ENCODE measurements around the gene SLC51B. TPM values are rescaled to one million over a fixed set of nuclear protein-coding genes. Genes with fewer than 3 reads are reported as not detected.

Gene SLC51B
- total RNA-seq, 2 donors from 2014 or later: not detected

DNA sequence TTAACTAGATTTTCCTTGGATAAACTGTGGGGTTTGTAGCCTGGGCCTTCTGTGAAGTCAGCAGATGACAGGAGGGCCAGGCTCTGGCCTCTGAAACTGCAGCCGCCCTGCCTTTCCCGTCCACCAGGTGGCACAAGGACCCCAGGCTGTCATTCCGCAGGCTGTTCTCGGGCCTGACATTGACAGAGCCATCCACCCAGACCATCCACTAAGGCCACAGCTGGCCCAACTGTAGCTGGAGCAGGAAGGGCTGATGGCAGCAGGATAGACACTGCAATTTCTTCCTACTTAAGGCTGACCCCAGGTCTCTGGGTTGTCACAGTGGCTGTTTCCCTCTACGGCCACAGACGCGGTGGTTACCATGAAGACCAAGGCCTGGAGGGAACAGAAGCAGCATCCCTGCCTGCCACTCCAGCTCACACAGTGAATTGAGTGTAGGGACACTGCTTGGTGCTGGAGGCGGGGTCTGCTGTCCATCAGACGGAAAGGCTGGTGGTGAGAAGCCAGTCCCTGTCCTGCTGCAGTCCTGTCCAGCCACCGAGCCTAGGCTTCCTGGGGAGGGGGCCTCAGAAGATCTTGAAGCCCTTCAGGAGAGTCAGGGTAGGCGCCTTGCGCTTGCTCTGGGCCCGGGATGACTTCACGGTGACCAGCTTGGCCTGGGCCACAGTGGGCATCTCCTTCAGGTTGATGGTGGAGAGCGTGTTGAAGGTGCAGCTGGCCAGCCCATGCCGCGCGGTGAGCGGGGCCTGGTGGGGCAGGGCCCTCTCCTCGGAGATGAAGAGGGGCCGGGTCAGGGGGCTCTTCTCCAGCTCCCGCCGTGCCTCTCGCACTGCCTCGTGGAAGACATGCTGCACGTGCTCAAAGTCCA lies 9.4 kb downstream of the SLC51B start:
- Mint-ChIP-seq H3K27ac (no peak overlapping the region), H3K4me1 (peaks cover 9% of the 10 kb centered on the region), H3K4me3 (no peak overlapping the region), H3K27me3 (no peaks in the 10 kb centered on the region), H3K9me3 (no peaks in the 10 kb centered on the region), H3K36me3 (ENCODE audit: low read depth) (no peaks in the 10 kb centered on the region)
- ATAC-seq (replicated peaks): peak; percentile 34

DNA sequence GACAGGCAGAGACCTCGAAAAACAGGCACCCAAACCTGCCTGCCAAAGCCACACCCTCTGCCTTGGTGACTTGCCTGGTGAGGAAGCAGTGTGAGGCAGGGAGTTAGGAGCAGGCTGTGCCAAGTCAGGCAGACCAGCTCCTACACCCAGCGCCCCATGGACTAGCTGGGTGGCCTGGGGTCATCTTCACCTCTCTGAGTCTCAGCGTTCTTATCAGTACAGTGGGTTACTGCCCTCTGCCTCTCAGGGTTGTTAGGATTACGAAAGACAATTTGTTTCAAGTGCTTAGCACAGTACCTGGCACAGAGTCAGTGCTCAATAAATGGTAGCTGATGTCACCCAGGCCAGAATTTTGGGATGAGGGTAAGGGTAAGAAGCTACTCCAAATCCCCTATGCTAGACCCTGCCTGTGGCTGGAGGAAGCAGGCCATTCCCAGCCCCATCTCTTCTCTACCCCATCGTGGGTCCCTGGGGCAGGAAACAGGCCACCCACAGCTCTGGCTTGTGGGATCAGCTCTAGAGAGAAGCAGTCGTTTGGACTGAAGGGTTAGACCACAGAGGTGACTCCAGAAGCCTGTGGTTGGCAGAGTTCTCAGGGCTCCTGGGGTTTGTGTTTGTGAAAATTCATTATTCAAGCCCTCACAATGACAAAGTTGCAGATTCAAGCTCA lies 10.1 kb downstream of the SLC51B start:
- Mint-ChIP-seq H3K4me1 (peaks cover 1% of the 10 kb centered on the region), H3K4me3 (no peak overlapping the region), H3K27ac (no peak overlapping the region), H3K27me3 (no peaks in the 10 kb centered on the region), H3K9me3 (no peaks in the 10 kb centered on the region), H3K36me3 (ENCODE audit: low read depth) (no peaks in the 10 kb centered on the region)
- ATAC-seq (replicated peaks): no peak

DNA sequence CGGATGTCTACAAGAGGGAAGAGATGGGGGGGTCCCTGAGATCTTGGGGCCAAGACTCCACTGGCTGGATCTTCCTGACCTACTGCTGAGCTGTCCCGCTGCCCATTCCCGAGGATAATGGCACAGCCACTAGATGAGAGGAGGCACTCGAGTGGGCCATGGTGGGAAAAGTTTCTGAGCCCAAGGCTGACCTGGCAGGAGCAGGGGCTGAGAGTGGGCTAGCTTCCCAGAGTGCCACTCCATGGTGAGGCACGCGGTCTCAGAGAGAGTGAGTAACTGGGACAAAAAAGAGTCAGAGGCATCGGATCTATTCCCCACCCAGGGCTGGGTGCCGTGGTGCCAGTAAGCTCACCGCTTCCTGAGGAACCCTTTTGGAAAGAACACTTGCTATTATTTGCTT lies 10.9 kb downstream of the SLC51B start:
- Mint-ChIP-seq H3K4me3 (no peak overlapping the region), H3K27ac (no peak overlapping the region), H3K9me3 (no peaks in the 10 kb centered on the region), H3K36me3 (ENCODE audit: low read depth) (no peaks in the 10 kb centered on the region), H3K27me3 (no peaks in the 10 kb centered on the region), H3K4me1 (no peaks in the 10 kb centered on the region)
- no peak for ATAC-seq (replicated peaks)

DNA sequence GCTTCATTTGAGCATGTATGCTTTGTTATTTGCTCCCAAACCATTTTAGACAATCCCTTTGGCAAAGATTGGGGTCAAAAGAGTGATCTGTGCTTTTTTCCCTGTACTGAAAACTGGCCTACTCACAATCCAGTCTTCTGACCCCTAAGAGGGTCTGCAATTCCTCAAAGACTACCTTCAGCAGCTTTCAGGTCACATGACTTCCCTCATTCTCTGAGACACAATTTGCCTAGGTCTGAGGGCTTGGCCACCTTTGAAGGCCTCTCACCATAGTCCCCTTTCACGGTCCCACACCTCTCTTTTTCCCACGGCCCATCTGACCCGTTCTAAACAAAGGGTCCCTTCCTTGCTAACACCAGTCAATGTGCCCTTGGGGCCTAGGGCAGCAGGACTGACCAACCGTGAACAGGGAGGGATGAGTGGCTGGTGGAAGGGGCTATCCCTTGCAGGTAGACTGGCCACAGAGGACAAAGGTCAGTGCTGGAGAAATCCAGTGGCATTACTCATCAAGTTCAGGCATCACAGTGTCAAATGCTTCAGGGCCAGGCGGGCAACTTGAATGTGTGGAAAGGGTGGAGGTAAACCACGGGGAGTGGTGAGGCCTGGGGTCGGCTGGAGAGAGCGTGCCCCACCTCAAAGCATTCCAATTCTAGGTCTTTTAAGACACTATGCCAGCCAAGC lies 11.8 kb downstream of the SLC51B start:
- Mint-ChIP-seq H3K36me3 (ENCODE audit: low read depth) (no peaks in the 10 kb centered on the region), H3K9me3 (no peaks in the 10 kb centered on the region), H3K4me1 (no peaks in the 10 kb centered on the region), H3K4me3 (no peak overlapping the region), H3K27ac (no peak overlapping the region), H3K27me3 (no peaks in the 10 kb centered on the region)
- ATAC-seq (replicated peaks): no peak

DNA sequence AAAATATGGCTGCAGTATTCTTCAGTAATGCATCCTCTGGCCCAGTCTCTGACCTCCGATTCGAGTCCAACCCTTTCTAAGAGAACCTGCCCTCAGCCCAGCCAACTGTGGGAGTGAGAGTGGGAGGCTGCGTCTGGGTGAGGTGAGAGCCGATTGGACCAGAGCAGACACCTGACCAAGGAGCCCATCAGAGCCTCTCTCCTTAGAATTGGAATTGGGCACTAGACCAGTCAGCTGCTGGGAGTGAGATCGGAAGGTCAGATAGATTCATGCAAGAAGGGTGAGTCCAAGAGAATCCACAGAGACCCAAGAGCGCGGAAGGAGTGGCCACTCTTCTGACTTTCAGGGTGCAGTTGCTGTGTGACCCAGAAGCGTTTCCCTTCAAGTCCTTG lies 12.4 kb downstream of the SLC51B start:
- no peak overlapping the region for H3K4me3 Mint-ChIP-seq
- H3K27me3 Mint-ChIP-seq: no peaks in the 10 kb centered on the region
- no peaks in the 10 kb centered on the region for H3K4me1 Mint-ChIP-seq
- no peaks in the 10 kb centered on the region for H3K9me3 Mint-ChIP-seq
- H3K36me3 Mint-ChIP-seq (ENCODE audit: low read depth): no peaks in the 10 kb centered on the region
- H3K27ac Mint-ChIP-seq: no peak overlapping the region
- ATAC-seq (replicated peaks): no peak

DNA sequence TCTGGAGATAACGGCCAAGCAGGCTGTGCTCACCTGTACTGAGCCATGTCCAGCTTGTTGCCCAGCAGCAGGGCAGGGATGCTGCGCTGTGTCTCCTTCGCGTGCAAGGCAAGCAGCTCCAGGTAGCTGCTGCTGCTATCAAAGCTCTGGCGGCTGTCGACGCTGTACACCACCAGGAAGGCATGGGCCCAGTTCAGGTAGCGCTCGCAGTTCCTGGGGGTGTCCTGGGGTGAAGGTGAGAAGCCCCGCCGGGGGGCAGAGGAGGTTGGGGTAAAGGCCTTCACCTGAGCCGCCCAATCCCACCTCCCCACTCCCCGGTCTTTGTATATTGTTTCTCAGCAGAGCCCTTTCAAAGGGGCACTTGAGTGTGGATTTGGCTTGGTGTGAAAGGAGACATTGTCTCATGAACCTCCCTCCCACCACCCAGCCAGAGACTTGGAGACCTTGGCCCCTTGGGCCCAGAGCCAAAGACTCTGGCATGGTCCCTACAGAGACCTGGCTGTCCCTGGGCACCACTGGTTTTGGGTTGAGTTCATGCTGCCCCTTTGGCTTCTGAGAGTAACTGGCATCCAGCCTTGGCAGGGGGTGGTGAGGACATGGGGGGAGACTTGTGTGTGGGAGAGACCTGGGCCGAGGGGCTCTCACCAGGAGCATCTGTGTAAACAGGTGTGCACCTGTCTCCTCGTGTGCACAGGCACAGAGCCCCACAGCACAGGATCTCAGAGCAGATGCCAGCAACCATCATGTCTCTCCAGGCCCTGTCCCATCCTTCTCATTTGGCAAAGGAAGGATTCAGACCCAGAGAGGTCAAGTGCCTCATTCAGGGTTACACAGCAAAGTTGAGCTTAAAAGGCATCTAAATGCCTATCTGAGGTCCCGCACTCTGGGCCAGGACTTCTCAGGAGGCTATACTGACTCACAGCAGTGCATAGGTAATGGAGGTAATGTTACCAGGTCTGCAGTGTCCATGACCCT lies 13.5 kb downstream of the SLC51B start:
- H3K9me3 Mint-ChIP-seq: no peaks in the 10 kb centered on the region
- ATAC-seq (replicated peaks): no peak
- H3K27me3 Mint-ChIP-seq: peaks cover 3% of the 10 kb centered on the region
- no peaks in the 10 kb centered on the region for H3K36me3 Mint-ChIP-seq (ENCODE audit: low read depth)
- H3K27ac Mint-ChIP-seq: no peak overlapping the region
- no peaks in the 10 kb centered on the region for H3K4me1 Mint-ChIP-seq
- no peak overlapping the region for H3K4me3 Mint-ChIP-seq

DNA sequence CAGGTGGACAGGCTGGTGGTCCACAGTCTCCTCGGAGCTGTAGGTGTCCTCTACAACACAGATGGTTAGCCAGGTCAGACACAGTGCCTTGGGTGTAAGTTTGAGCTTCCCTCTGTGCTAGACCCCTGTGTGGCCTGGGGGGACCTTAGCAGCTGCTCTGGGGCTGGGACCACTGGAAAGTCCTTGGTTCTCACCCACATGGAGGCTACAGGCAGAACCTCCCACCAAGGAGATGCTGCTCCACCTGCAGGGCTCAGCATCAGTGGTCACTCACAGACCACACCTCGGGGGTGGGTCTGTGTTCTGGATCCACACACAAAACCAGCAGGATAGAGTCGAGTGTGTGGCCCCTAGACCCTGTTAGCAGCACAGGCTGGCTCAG lies 14.2 kb downstream of the SLC51B start:
- no peaks in the 10 kb centered on the region for H3K9me3 Mint-ChIP-seq
- ATAC-seq (replicated peaks): no peak
- no peaks in the 10 kb centered on the region for H3K36me3 Mint-ChIP-seq (ENCODE audit: low read depth)
- no peak overlapping the region for H3K27ac Mint-ChIP-seq
- H3K27me3 Mint-ChIP-seq: peaks cover 3% of the 10 kb centered on the region
- H3K4me1 Mint-ChIP-seq: no peaks in the 10 kb centered on the region
- no peak overlapping the region for H3K4me3 Mint-ChIP-seq

DNA sequence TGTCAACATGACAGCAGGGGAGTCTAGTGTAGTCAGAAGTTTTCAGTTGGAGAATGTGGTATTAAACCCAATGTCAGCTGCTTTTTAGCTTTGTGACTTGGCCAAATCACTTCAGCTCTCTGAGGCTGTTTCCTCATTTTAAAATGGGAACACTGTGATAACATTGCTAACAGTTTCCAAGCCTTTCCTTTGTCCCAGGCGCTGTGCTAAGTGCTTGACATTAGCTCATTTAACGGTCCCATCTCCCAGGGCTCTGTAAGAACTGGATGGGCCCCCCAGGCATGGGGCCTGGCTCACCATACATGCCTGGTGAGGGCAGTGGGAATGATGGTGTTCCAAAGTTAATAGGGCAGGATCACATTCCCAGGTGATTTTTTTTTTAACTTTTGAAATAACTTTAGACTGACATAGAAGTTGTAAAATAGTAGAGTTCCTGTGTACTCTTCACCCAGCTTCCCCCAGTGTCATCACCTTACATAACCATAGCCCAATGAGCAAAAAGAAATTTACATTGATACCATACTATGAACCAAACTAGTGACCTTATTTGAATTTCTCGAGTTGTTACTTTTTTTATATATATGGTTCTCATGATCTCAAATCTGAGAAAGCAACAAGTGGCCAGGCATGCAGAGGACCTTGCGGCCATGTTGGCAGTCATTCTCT lies 14.9 kb downstream of the SLC51B start:
- peaks cover 5% of the 10 kb centered on the region for H3K27me3 Mint-ChIP-seq
- no peak overlapping the region for H3K27ac Mint-ChIP-seq
- no peak overlapping the region for H3K4me3 Mint-ChIP-seq
- no peaks in the 10 kb centered on the region for H3K9me3 Mint-ChIP-seq
- no peaks in the 10 kb centered on the region for H3K4me1 Mint-ChIP-seq
- ATAC-seq (replicated peaks): no peak
- H3K36me3 Mint-ChIP-seq (ENCODE audit: low read depth): no peaks in the 10 kb centered on the region

DNA sequence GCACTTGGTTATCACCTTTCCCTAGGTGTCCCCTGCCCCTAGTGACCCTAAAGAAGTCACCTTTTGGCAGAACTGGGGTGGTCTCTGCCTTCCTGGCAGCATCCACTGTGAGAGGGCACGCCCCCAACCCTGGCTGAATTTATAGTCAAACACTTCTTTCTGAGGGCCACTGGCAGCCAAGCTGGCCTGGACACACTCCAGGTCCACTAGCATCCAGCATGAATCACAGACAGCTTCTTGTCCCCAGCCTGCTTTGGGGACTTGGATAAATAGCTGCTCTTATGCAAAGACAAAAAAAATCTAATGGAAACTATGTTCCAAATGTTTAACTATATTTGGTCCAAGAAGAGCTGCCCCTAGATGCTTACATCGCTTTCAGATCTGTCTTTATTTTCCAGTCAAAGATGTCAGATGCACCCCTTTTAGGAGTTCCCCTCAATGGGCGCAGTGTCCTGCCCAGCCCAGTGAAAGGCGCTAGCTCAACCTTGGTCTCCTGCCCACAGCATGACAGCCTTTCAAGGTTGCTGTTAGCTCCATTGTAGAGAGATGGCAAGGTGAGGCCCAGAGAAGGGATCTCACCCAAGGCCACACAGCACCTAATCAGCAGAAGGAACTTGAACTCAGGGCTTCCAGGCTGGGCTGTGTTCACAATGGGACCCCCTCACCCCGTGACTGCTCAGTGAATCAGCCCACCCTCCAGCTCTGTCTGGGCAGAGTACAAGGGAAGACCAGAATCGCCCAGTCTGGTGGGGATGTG lies 15.6 kb downstream of the SLC51B start:
- Mint-ChIP-seq H3K27ac (no peak overlapping the region), H3K9me3 (no peaks in the 10 kb centered on the region), H3K36me3 (ENCODE audit: low read depth) (peaks cover 5% of the 10 kb centered on the region), H3K4me3 (no peak overlapping the region), H3K4me1 (no peaks in the 10 kb centered on the region), H3K27me3 (peaks cover 12% of the 10 kb centered on the region)
- ATAC-seq (replicated peaks): no peak

DNA sequence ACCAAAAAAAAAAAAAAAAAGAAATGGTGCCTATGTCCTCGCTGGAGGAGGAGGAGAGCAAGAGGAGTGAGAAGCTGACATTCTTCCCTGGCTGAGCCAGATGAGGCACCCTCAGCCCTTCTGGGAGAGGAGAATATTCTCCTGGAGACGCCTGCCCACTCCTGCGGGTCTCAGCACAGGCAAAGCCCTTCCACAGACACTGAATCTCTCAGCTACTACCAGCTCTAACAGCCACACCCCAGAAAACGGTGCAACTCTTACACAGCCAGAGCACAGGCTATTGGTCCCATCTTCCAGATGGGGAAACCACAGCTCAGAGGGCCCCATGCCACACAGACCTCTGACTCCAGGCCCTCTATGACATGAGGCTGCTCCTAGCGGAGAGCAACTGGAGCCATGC lies 16.9 kb downstream of the SLC51B start:
- H3K36me3 Mint-ChIP-seq (ENCODE audit: low read depth): peaks cover 6% of the 10 kb centered on the region
- no peak overlapping the region for H3K4me3 Mint-ChIP-seq
- H3K9me3 Mint-ChIP-seq: no peaks in the 10 kb centered on the region
- no peaks in the 10 kb centered on the region for H3K4me1 Mint-ChIP-seq
- no peak for ATAC-seq (replicated peaks)
- H3K27me3 Mint-ChIP-seq: peaks cover 18% of the 10 kb centered on the region
- H3K27ac Mint-ChIP-seq: no peak overlapping the region

DNA sequence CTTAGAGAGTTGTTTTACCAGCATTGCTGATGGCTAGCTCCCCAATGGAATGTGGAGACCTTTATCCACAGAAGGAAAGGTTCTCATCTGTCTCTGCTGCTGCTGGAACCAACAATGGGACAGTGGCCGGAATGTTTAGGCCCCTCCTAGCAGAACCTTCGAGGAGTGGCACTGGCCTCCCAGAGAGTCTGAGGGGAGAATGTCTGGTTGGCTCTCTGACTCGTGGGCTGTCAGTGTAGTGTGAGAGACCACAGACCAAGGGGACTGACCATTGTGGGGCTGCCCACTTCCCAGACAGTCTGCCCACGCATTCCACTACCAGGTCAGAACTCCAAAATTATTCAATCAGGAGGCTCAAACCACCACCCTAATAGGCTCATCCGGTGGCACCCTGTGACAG lies 17.5 kb downstream of the SLC51B start:
- Mint-ChIP-seq H3K4me3 (no peak overlapping the region), H3K27ac (no peak overlapping the region), H3K9me3 (no peaks in the 10 kb centered on the region), H3K36me3 (ENCODE audit: low read depth) (peaks cover 6% of the 10 kb centered on the region), H3K27me3 (peaks cover 22% of the 10 kb centered on the region), H3K4me1 (no peaks in the 10 kb centered on the region)
- ATAC-seq (replicated peaks): no peak

DNA sequence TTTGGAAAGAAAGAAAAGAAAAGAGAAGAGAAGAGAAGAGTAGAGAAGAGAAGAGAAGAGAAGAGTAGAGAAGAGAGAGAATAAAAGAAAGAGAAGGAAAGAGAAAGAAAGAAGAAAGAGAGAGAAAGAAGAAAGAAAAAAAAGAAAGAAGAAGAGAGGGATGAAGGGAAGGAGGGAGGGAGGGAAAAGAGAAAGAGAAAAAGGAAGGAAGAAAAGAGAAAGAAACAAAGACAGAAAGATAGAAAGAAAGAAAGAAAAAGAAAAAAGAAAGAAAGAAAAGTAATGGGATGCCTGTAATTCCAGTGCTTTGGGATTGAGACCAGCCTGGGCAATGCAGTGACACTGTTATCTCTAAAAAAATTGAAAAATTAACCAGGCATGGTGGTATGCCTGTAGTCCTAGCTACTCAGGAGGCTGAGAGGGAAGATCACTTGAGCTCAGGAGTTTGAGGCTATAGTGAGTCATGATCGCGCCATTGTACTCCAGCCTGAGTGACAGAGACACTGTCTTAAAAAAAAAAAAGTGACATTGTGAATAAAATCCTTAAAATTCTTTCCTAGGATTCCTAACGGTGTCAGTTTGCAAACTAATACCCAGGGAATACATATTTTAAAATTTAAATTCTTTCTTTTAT lies 20.9 kb downstream of the SLC51B start:
- H3K4me1 Mint-ChIP-seq: peaks cover 5% of the 10 kb centered on the region
- H3K4me3 Mint-ChIP-seq: no peak overlapping the region
- H3K27me3 Mint-ChIP-seq: peaks cover 28% of the 10 kb centered on the region
- no peak for ATAC-seq (replicated peaks)
- H3K27ac Mint-ChIP-seq: no peak overlapping the region
- peaks cover 6% of the 10 kb centered on the region for H3K36me3 Mint-ChIP-seq (ENCODE audit: low read depth)
- H3K9me3 Mint-ChIP-seq: no peaks in the 10 kb centered on the region

Data from activated T-helper 17 cell treated with anti-CD3 and anti-CD28 coated beads, Interleukin-2, amount 50 U/mL, for 72 hours (primary cell).